ENCODE data around the gene MTARC1. TPM values are rescaled to one million over a fixed set of nuclear protein-coding genes. Genes with fewer than 3 reads are reported as not detected.

MTARC1 gene
- total RNA-seq, 1 donor from 2014 or later = 18.0 TPM

DNA sequence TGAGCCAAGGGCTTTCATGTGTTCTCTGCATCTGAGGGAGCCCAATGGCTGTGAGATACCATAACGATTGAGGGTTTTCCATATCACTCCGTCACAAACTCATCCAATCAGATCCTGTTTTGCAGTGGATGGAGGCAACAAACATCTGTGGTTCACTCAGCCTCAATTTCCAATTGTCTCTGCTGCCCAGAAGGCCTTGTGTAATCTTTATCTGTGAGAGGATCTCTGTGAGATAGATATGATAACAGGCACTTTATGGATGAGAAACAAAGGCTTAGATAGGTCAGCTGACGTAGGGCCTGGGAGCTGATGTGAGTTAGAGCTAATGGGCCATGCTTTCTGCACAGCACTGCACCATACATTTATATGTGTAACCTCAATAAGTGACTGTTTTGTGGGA lies 3.3 kb upstream of the MTARC1 start:
- no peaks in the 10 kb centered on the region for H3K36me3 Mint-ChIP-seq
- H3K27me3 Mint-ChIP-seq = no peaks in the 10 kb centered on the region
- H3K9me3 Mint-ChIP-seq = no peaks in the 10 kb centered on the region
- H3K4me3 Mint-ChIP-seq = no peak overlapping the region
- H3K4me1 Mint-ChIP-seq (ENCODE audit: unreplicated experiment) = peaks cover 16% of the 10 kb centered on the region
- TF ChIP-seq, protein P1, sequence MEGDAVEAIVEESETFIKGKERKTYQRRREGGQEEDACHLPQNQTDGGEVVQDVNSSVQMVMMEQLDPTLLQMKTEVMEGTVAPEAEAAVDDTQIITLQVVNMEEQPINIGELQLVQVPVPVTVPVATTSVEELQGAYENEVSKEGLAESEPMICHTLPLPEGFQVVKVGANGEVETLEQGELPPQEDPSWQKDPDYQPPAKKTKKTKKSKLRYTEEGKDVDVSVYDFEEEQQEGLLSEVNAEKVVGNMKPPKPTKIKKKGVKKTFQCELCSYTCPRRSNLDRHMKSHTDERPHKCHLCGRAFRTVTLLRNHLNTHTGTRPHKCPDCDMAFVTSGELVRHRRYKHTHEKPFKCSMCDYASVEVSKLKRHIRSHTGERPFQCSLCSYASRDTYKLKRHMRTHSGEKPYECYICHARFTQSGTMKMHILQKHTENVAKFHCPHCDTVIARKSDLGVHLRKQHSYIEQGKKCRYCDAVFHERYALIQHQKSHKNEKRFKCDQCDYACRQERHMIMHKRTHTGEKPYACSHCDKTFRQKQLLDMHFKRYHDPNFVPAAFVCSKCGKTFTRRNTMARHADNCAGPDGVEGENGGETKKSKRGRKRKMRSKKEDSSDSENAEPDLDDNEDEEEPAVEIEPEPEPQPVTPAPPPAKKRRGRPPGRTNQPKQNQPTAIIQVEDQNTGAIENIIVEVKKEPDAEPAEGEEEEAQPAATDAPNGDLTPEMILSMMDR (conservative IDR thresholded peaks at IDR 0.05) = no peak
- DNase-seq (ENCODE audit: extremely low spot score, unreplicated experiment) = no peak
- no peak overlapping the region for H3K27ac Mint-ChIP-seq

DNA sequence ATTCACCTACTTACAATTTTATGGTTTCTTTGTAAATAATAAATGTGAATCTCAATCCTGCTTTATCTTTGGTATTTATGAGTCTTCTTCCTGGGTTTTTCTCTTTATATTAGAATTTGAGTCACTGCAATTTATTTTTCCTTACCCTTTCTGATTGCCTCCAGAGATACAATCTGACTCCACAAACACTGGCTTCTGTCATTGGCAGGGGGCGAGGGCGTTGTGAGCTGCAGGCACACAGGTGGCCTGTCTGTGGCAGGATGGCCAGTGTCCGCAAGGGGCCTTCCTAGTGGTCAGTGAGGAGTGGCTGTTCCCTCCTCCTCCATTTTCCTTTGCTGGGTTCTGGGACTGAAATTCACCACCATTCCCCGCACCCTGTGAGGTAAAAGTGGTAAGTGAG lies 2.0 kb upstream of the MTARC1 start:
- H3K4me3 Mint-ChIP-seq = peak overlapping the region; percentile 85

DNA sequence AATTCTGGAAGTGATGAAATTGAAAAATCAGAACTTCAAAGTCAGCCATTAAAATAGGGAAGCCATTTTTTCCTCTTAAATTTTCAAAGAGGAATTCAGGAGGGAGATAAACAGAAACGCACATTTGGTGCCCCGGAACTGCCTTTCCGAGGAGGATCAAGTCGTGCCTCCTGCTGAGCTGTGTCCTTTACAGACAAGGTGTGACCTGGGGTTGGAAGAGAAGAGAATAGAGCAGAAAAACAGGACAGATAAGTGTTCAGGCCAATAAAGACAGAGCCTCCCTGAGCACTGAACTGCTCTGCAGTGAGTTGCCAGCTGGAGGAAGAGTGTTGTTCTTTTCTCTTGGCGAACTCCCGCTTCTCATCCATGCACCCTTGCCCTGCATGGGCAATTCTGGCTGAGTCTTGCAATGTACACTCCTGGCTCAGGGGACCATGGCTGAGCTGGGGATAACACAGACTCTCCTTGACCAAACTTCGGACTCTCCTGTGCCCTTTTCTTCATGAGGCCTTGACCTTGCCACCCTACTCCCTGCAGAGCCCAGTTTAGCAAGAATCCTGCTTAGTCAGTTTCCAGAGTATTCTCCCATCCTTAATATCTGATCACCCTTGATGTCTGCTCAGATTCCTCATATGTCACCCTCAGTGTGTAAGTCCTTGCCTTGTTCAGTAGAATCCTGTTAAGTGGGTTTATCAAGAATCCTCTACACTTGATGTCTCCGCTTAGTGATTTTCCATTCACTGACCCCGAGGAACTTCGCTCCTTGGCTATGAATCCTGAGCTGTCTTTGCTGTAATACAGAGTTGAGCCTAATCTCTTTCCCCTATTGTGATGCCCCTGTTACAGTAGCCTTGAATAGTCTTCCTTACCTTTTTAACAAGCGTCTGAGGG lies 1.3 kb upstream of the MTARC1 start:
- DNase-seq (ENCODE audit: extremely low spot score, unreplicated experiment) = no peak
- TF ChIP-seq, protein P1 (conservative IDR thresholded peaks at IDR 0.05) = no peak
- Mint-ChIP-seq H3K4me1 (ENCODE audit: unreplicated experiment) (peaks cover 16% of the 10 kb centered on the region), H3K27ac (no peak overlapping the region), H3K4me3 (peak overlapping the region; percentile 85), H3K9me3 (no peaks in the 10 kb centered on the region), H3K36me3 (no peaks in the 10 kb centered on the region), H3K27me3 (no peaks in the 10 kb centered on the region)

More for the DNA sequence above, 2.0 kb upstream of the MTARC1 start:
- no peak for DNase-seq (ENCODE audit: extremely low spot score, unreplicated experiment)
- TF ChIP-seq, protein P1 (conservative IDR thresholded peaks at IDR 0.05) = no peak
- Mint-ChIP-seq H3K27ac (no peak overlapping the region), H3K27me3 (no peaks in the 10 kb centered on the region), H3K4me1 (ENCODE audit: unreplicated experiment) (peaks cover 16% of the 10 kb centered on the region), H3K9me3 (no peaks in the 10 kb centered on the region), H3K36me3 (no peaks in the 10 kb centered on the region)

DNA sequence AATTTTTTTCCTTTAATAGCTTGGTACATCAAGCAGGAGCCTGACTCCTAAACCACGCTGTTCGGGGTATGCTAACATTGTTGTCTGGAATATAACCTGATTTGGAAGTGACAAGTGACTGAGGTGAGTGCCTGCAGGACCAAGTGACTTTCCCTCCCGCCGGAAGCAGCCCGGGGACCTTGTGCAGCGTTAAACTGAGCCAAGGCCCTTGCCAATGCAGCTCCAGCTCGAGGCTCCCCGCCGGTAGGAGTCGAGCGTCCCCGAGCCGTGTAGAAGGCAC lies 716 bp upstream of the MTARC1 start:
- no peak for DNase-seq (ENCODE audit: extremely low spot score, unreplicated experiment)
- H3K27me3 Mint-ChIP-seq = no peaks in the 10 kb centered on the region
- H3K9me3 Mint-ChIP-seq = no peaks in the 10 kb centered on the region
- H3K4me1 Mint-ChIP-seq (ENCODE audit: unreplicated experiment) = peaks cover 16% of the 10 kb centered on the region
- H3K36me3 Mint-ChIP-seq = no peaks in the 10 kb centered on the region
- peak overlapping the region; percentile 85 for H3K4me3 Mint-ChIP-seq
- H3K27ac Mint-ChIP-seq = no peak overlapping the region
- TF ChIP-seq, protein P1 (conservative IDR thresholded peaks at IDR 0.05) = no peak

DNA sequence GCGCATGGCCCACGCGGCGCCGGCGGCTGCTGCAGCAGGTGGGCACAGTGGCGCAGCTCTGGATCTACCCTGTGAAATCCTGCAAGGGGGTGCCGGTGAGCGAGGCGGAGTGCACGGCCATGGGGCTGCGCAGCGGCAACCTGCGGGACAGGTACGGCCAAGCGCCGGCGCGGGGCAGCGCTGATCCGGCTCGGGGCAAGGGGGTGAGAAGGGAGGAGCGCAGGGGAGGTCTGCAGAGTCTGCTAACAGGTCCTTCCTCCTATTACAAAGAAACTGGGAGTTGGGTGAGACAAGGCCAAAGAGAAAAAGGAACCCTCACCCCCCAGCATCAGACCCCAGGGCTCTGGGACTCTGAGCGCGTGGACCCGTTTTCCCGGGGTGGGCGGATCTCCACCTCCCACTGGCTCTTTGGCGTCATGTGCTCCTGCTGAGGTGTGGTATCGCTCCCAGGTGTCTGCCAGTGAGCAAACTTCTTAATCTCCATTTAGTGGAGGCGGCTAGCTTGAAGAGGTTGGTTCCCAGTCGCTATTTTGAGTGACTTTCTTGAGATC lies 431 bp downstream of the MTARC1 start:
- Mint-ChIP-seq H3K27ac (peak overlapping the region; percentile 79), H3K9me3 (no peaks in the 10 kb centered on the region), H3K4me3 (peak overlapping the region; percentile 89), H3K36me3 (no peaks in the 10 kb centered on the region), H3K27me3 (no peaks in the 10 kb centered on the region), H3K4me1 (ENCODE audit: unreplicated experiment) (peaks cover 16% of the 10 kb centered on the region)
- no peak for DNase-seq (ENCODE audit: extremely low spot score, unreplicated experiment)
- TF ChIP-seq, protein P1 (conservative IDR thresholded peaks at IDR 0.05) = no peak
